ENCODE results near the gene RETREG3.
"Not testable (repeated sequence)": the region's sequence is repeated elsewhere in the genome, so short reads cannot be mapped to it uniquely, and the experiment has no call there.

The RETREG3 gene

GRCh38 chr17:42609182-42609813 is at the start of gene RETREG3, which contains the start of gene TUBG1:
Gene RETREG3 (minus strand): TSS chr17:42609374. CDS start chr17:42609324, 50 bp downstream.
Gene TUBG1 (plus strand): TSS chr17:42609683. CDS start chr17:42609738, 55 bp downstream.
- peak; percentile 98 for DNase-seq

- DNase-seq, result no peak
Measured at GRCh38 chr17:42657824-42658588, 48.8 kb upstream of the RETREG3 start.

GRCh38 chr17:42655528-42655927 is 46.4 kb upstream of the RETREG3 start:
- no peak for DNase-seq

GRCh38 chr17:42653179-42654124 is 44.3 kb upstream of the RETREG3 start:
- no peak for DNase-seq

GRCh38 chr17:42651392-42651791 is 42.2 kb upstream of the RETREG3 start:
- DNase-seq, result no peak

GRCh38 chr17:42647778-42648177 is 38.6 kb upstream of the RETREG3 start:
- no peak for DNase-seq

GRCh38 chr17:42642336-42642735 is 33.2 kb upstream of the RETREG3 start:
- DNase-seq, result no peak

GRCh38 chr17:42640121-42640520 is 30.9 kb upstream of the RETREG3 start:
- DNase-seq, result no peak

GRCh38 chr17:42639525-42640113 is 30.4 kb upstream of the RETREG3 start:
- DNase-seq, result no peak

GRCh38 chr17:42632949-42633444 is 23.8 kb upstream of the RETREG3 start:
- DNase-seq, result no peak

- no peak for DNase-seq
Measured at GRCh38 chr17:42629411-42630009, 20.3 kb upstream of the RETREG3 start.

- not testable (repeated sequence) for DNase-seq
Measured at GRCh38 chr17:42627032-42627764, 18.0 kb upstream of the RETREG3 start.

GRCh38 chr17:42623732-42624596 is 14.8 kb upstream of the RETREG3 start:
- DNase-seq, result no peak

- DNase-seq, result no peak
Measured at GRCh38 chr17:42623271-42623670, 14.1 kb upstream of the RETREG3 start.

GRCh38 chr17:42621987-42622386 is 12.8 kb upstream of the RETREG3 start:
- not testable (repeated sequence) for DNase-seq

GRCh38 chr17:42618442-42619150 is 9.4 kb upstream of the RETREG3 start:
- DNase-seq, result no peak

GRCh38 chr17:42617956-42618431 is 8.8 kb upstream of the RETREG3 start:
- no peak for DNase-seq

- DNase-seq, result no peak
Measured at GRCh38 chr17:42613699-42614295, 4.6 kb upstream of the RETREG3 start.

- DNase-seq, result no peak
Measured at GRCh38 chr17:42612013-42612412, 2.8 kb upstream of the RETREG3 start.

Data from stimulated activated CD4-positive, alpha-beta T cell treated with anti-CD3 and anti-CD28 coated beads, Interleukin-12 subunit alpha, Interleukin-12 subunit beta, amount 100 ng/mL, for 4 hours (primary cell).